SK-N-SH (cell line): Measurements from ENCODE around the gene KLHDC8A. TPM values are rescaled to one million over a fixed set of nuclear protein-coding genes. Genes with fewer than 3 reads are reported as not detected.

Experiments
- CTCF ChIA-PET: fragments of 300-600, 350-600 bp; formaldehyde crosslinking; extraction: SDS; loops from one replicate; lab custom pipeline; 2021; lab: Yijun Ruan, JAX
- POLR2A ChIA-PET: fragments of 350-600 bp; sonication (Branson Sonifier 250); formaldehyde crosslinking; extraction: SDS; loops from one replicate; lab custom pipeline; 2020; ENCODE audit warnings: antibody characterized with exemption, inconsistent platforms; lab: Yijun Ruan, JAX
- DNase-seq: peaks from one replicate; pipeline ENCODE4 v3.0.0; 2012
- H2AFZ ChIP-seq: fragments of 200-600 bp; sonication (generic); 2 replicates; pipeline ENCODE4 v1.8.1; 2016; ENCODE audit warnings: antibody characterized with exemption, mild to moderate bottlenecking, low read depth
- H3F3A ChIP-seq: fragments of 200-600 bp; sonication (generic); replicated peaks from 2 replicates; pipeline ENCODE3; 2016; ENCODE audit warnings: antibody characterized with exemption, mild to moderate bottlenecking; ENCODE audit not compliant: insufficient read depth
- H3K27ac ChIP-seq, 2 experiments: fragments of 200-500 bp in 1 of 2; fragments of 200-600 bp in 1 of 2; sonication (Bioruptor generic) in 1 of 2; sonication (generic), shearing (Covaris generic) in 1 of 2; 2 replicates each; pipeline versions ENCODE4 v1.5.1 to v1.6.1; 2014 to 2016; ENCODE audit warnings: low read depth in 2 of 2, inconsistent platforms in 1 of 2, low read length in 1 of 2, mild to moderate bottlenecking in 1 of 2, mixed read lengths in 1 of 2
- H3K27me3 ChIP-seq: fragments of 200-600 bp; sonication (generic), shearing (Covaris generic); 2 replicates; pipeline ENCODE4 v1.6.1; 2016; ENCODE audit warnings: mixed run types; ENCODE audit not compliant: insufficient read depth
- H3K36me3 ChIP-seq, 2 experiments: fragments of 200-500 bp in 1 of 2; fragments of 200-600 bp in 1 of 2; sonication (Bioruptor generic) in 1 of 2; sonication (generic) in 1 of 2; replicated peaks in 1 of 2; 2 replicates each; pipeline versions ENCODE3 to v1.5.1; 2014 to 2016; ENCODE audit warnings: low read length in 1 of 2, mild to moderate bottlenecking in 1 of 2; ENCODE audit not compliant: insufficient read depth in 2 of 2, control insufficient read depth in 1 of 2
- H3K4me1 ChIP-seq, 2 experiments: fragments of 200-500 bp in 1 of 2; fragments of 200-600 bp in 1 of 2; sonication (Bioruptor generic) in 1 of 2; sonication (generic), shearing (Covaris generic) in 1 of 2; 2 replicates each; pipeline versions ENCODE4 v1.5.1 to v1.6.1; 2014 to 2016; ENCODE audit warnings: low read depth in 1 of 2, low read length in 1 of 2, mixed run types in 1 of 2; ENCODE audit not compliant: insufficient read depth in 2 of 2, control insufficient read depth in 1 of 2
- H3K4me2 ChIP-seq: fragments of 200-600 bp; sonication (generic), shearing (Covaris generic); 2 replicates; pipeline ENCODE4 v1.6.1; 2017; ENCODE audit warnings: mixed run types
- H3K4me3 ChIP-seq, 2 experiments: fragments of 200-500 bp in 1 of 2; fragments of 200-600 bp in 1 of 2; sonication (Bioruptor generic) in 1 of 2; sonication (generic), shearing (Covaris generic) in 1 of 2; 2 replicates each; pipeline versions ENCODE4 v1.5.1 to v1.8.1; 2014 to 2016; ENCODE audit warnings: low read depth in 2 of 2, inconsistent platforms in 1 of 2, low read length in 1 of 2, mild to moderate bottlenecking in 1 of 2, mixed read lengths in 1 of 2, moderate library complexity in 1 of 2
- H3K79me2 ChIP-seq: fragments of 200-600 bp; sonication (generic); 2 replicates; pipeline ENCODE4 v1.8.1; 2017; ENCODE audit warnings: mild to moderate bottlenecking; ENCODE audit not compliant: insufficient read depth
- H3K9ac ChIP-seq: fragments of 200-600 bp; sonication (generic); 2 replicates; pipeline ENCODE4 v1.6.1; 2017; ENCODE audit warnings: mixed run types
- H3K9me2 ChIP-seq: fragments of 200-600 bp; sonication (generic); 2 replicates; pipeline ENCODE4 v1.6.1; 2017; ENCODE audit warnings: mixed run types
- H3K9me3 ChIP-seq: fragments of 200-600 bp; sonication (generic); 2 replicates; pipeline ENCODE4 v1.6.1; 2017; ENCODE audit warnings: mixed run types, mild to moderate bottlenecking, moderate library complexity
- H4K20me1 ChIP-seq: fragments of 200-600 bp; sonication (generic); 2 replicates; pipeline ENCODE4 v1.6.1; 2017; ENCODE audit warnings: mild to moderate bottlenecking, mixed run types; ENCODE audit not compliant: insufficient read depth
- CTCF ChIP-seq: fragments of 200-600 bp; sonication (generic); IDR thresholded peaks from 2 replicates; pipeline ENCODE4 v1.6.1; 2017; ENCODE audit warnings: antibody characterized with exemption, mild to moderate bottlenecking, moderate library complexity
- FOXJ3 ChIP-seq: sonication (generic); formaldehyde crosslinking; IDR thresholded peaks from 2 replicates; pipeline ENCODE4 v1.5.1; 2020; ENCODE audit warnings: mild to moderate bottlenecking, missing genetic modification reagents
- FOXM1 ChIP-seq: IDR thresholded peaks from 2 replicates; pipeline ENCODE4 v1.4.0; 2012; ENCODE audit warnings: low read depth, mild to moderate bottlenecking
- MEF2A ChIP-seq: IDR thresholded peaks from 2 replicates; pipeline ENCODE4 v1.4.0; 2012; ENCODE audit warnings: low read depth, borderline replicate concordance
- MXI1 ChIP-seq: IDR thresholded peaks from 2 replicates; pipeline ENCODE4 v1.6.1; 2012; ENCODE audit warnings: mild to moderate bottlenecking, low read depth, low read length, improper control_type of control experiment
- PBX3 ChIP-seq: IDR thresholded peaks from 2 replicates; pipeline ENCODE4; 2012
- RCOR1 ChIP-seq: fragments of 150-350 bp; IDR thresholded peaks from 2 replicates; pipeline ENCODE4 v1.6.1; 2017; ENCODE audit warnings: antibody characterized with exemption, low read length
- WGBS: methylation state at CpG from one replicate; pipeline ENCODE4 v1.1.6; 2017; ENCODE audit warnings: low lambda C conversion rate; 5-methylcytosine and 5-hydroxymethylcytosine counted together
- polyA plus RNA-seq, 3 experiments: library from polyadenylated mRNA; depleted of rRNA; stranded (reverse); fragments of >200 nt; gene quantifications; 2 replicates each; pipeline ENCODE4 v1.2.3, GENCODE V29; 2012

Gene KLHDC8A
- polyA plus RNA-seq, 1 of the 3 experiments (the other 2 are of a cell fraction), result 0.02 TPM

- H3K4me3 ChIP-seq, result no peak overlapping the region
- H3K79me2 ChIP-seq, result no peaks in the 10 kb centered on the region
- H3K4me2 ChIP-seq, result no peak overlapping the region
- no peaks in the 10 kb centered on the region for H3K36me3 ChIP-seq
- peaks cover 11% of the 10 kb centered on the region; the same call in 1 of the 2 replicates for H3K27me3 ChIP-seq
- TF ChIP-seq MEF2A (no peak), PBX3 (no peak), RCOR1 (no peak)
- ChIA-PET POLR2A (no interaction called here), CTCF (interaction anchor here (1.2 to 9.5 kb wide), 5 partner anchors 8 to 141 kb away, joined by 8 to 79 read pairs (median 10); no protein-coding TSS in a partner anchor)
- H3K9ac ChIP-seq, result no peak overlapping the region
- no peaks in the 10 kb centered on the region for H3K9me3 ChIP-seq
- H4K20me1 ChIP-seq, result no peaks in the 10 kb centered on the region
- no peak overlapping the region for H3K27ac ChIP-seq
- no peaks in the 10 kb centered on the region for H3K9me2 ChIP-seq
- H2AFZ ChIP-seq, result no peak overlapping the region
- H3K4me1 ChIP-seq, result peaks cover 0 to 7% of the 10 kb centered on the region in 2 experiments; a peak in 1 of 4 replicates
- H3F3A ChIP-seq, result no peaks in the 10 kb centered on the region
- DNase-seq, result no peak
- 81% methylated on average over 11 of the region's 11 CpGs for WGBS
These were observed 11.0 kb downstream of the KLHDC8A start for GRCh38 chr1:205345761-205346160.

- TF ChIP-seq MXI1 (peak; percentile 61; the same call in 1 of the 2 replicates), FOXM1 (no peak)
- TF ChIP-seq, all 33 proteins: peak for 1
- Histone ChIP-seq H3K27ac (no peak overlapping the region), H3F3A (no peaks in the 10 kb centered on the region), H3K79me2 (no peaks in the 10 kb centered on the region), H3K9me2 (no peaks in the 10 kb centered on the region), H3K27me3 (peaks cover 11% of the 10 kb centered on the region; the same call in 1 of the 2 replicates), H3K4me2 (peak overlapping the region; percentile 76), H3K36me3 (no peaks in the 10 kb centered on the region), H2AFZ (peak overlapping the region; percentile 61; the same call in 1 of the 2 replicates), H3K9me3 (no peaks in the 10 kb centered on the region), H3K9ac (no peak overlapping the region), H4K20me1 (no peaks in the 10 kb centered on the region), H3K4me3 (peak overlapping the region; percentile 41 to 56), H3K4me1 (peaks cover 0 to 7% of the 10 kb centered on the region in 2 experiments; a peak in 1 of 4 replicates)
- ChIA-PET CTCF (interaction anchor here (0.8 to 9.5 kb wide), 8 partner anchors 8 to 598 kb away, joined by 3 to 79 read pairs (median 6); no protein-coding TSS in a partner anchor), POLR2A (interaction anchor here (0.6 kb wide), 1 partner anchor 37 kb away, joined by 3 read pairs; no protein-coding TSS in a partner anchor)
- peak; percentile 77 for DNase-seq
- WGBS, result 33% methylated on average over 17 of the region's 59 CpGs
These were observed 12.4 kb downstream of the KLHDC8A start for GRCh38 chr1:205344066-205344928.

GRCh38 chr1:205343431-205344065 lies 13.2 kb downstream of the KLHDC8A start:
- Histone ChIP-seq H3K9me2 (no peaks in the 10 kb centered on the region), H3K79me2 (no peaks in the 10 kb centered on the region), H3K9ac (no peak overlapping the region), H4K20me1 (no peaks in the 10 kb centered on the region), H3K36me3 (no peaks in the 10 kb centered on the region), H3K4me1 (peaks cover 0 to 7% of the 10 kb centered on the region in 2 experiments; a peak in 1 of 4 replicates), H3K9me3 (no peaks in the 10 kb centered on the region), H3K27ac (no peak overlapping the region), H3K4me2 (peak overlapping the region; percentile 76), H2AFZ (peak overlapping the region; percentile 61; the same call in 1 of the 2 replicates), H3F3A (no peaks in the 10 kb centered on the region), H3K4me3 (peak overlapping the region; percentile 41 to 56), H3K27me3 (peaks cover 11% of the 10 kb centered on the region; the same call in 1 of the 2 replicates)
- peak; percentile 83 for DNase-seq
- POLR2A ChIA-PET, result no interaction called here
- CTCF ChIA-PET, result interaction anchor here (0.9 to 9.5 kb wide), 6 partner anchors 7 to 143 kb away, joined by 3 to 79 read pairs (median 10); no protein-coding TSS in a partner anchor
- 25% methylated on average over 4 of the region's 63 CpGs for WGBS
- peak; percentile 36 for TF ChIP-seq CTCF
- TF ChIP-seq PBX3, result no peak
- TF ChIP-seq FOXJ3 (CRISPR knock-in tag), result no peak
